NB4 (cell line): Measurements from ENCODE around the gene AQR.
"Not testable (repeated sequence)": the region's sequence is repeated elsewhere in the genome, so short reads cannot be mapped to it uniquely, and the experiment has no call there.

ENCODE experiments used
- DNase-seq: peaks from one replicate; pipeline ENCODE4 v3.0.0; 2010; ENCODE audit warnings: low read depth
- H3K4me3 ChIP-seq: one replicate; pipeline ENCODE4 v1.5.1; 2011; ENCODE audit warnings: mild to moderate bottlenecking, low read depth, low read length, moderate library complexity
- CTCF ChIP-seq: IDR thresholded peaks from one replicate; pipeline ENCODE4 v1.5.1; 2012; ENCODE audit warnings: low read depth, low read length
- MAX ChIP-seq: IDR thresholded peaks from 2 replicates; pipeline ENCODE4 v1.6.1; 2011; ENCODE audit warnings: low read depth, low read length
- MYC ChIP-seq: IDR thresholded peaks from 2 replicates; pipeline ENCODE4 v1.6.1; 2011; ENCODE audit warnings: low read depth, low read length
- POLR2A ChIP-seq: IDR thresholded peaks from 2 replicates; pipeline ENCODE4 v1.6.1; 2011; ENCODE audit warnings: mild to moderate bottlenecking; ENCODE audit not compliant: insufficient read length; ENCODE audit errors: extremely low read depth

The AQR gene

GRCh38 chr15:34941185-34941698 is 28.3 kb downstream of the AQR start:
- TF ChIP-seq POLR2A = no peak
- TF ChIP-seq CTCF = no peak
- no peak overlapping the region for H3K4me3 ChIP-seq
- DNase-seq = no peak

- no peak for DNase-seq
- H3K4me3 ChIP-seq = no peak overlapping the region
- TF ChIP-seq MAX (no peak), MYC (no peak), CTCF (no peak), POLR2A (no peak)
Measured at GRCh38 chr15:34933432-34933975, 36.0 kb downstream of the AQR start.

- H3K4me3 ChIP-seq, DNase-seq: not testable (repeated sequence)
Measured at GRCh38 chr15:34928349-34928748, 41.2 kb downstream of the AQR start.

GRCh38 chr15:34927726-34928125 is 41.8 kb downstream of the AQR start:
- H3K4me3 ChIP-seq = no peak overlapping the region
- no peak for TF ChIP-seq CTCF
- no peak for TF ChIP-seq MYC
- no peak for TF ChIP-seq POLR2A
- TF ChIP-seq MAX = no peak
- no peak for DNase-seq

GRCh38 chr15:34914317-34914716 is 55.2 kb downstream of the AQR start:
- no peak for DNase-seq
- TF ChIP-seq MAX = no peak
- TF ChIP-seq CTCF = no peak
- TF ChIP-seq POLR2A = no peak
- no peak overlapping the region for H3K4me3 ChIP-seq

GRCh38 chr15:34905047-34905446 is 64.5 kb downstream of the AQR start:
- no peak for TF ChIP-seq CTCF
- TF ChIP-seq MAX = no peak
- no peak for TF ChIP-seq POLR2A
- no peak for TF ChIP-seq MYC
- no peak overlapping the region for H3K4me3 ChIP-seq
- no peak for DNase-seq
